NOMO-1 treated with DMSO at 0.1 percent for 48 hours (cell line): Measurements from ENCODE around the gene AKR1C1.
"Not testable (repeated sequence)": the region's sequence is repeated elsewhere in the genome, so short reads cannot be mapped to it uniquely, and the experiment has no call there.

Experiments used
- DNase-seq: peaks from one replicate; lab custom pipeline; 2025; ENCODE audit not compliant: unreplicated experiment; lab: John Stamatoyannopoulos, UW

The AKR1C1 gene

GRCh38 chr10:4982764-4983226 is 19.6 kb downstream of the AKR1C1 start:
- no peak for DNase-seq

- DNase-seq = no peak
These were observed 20.5 kb downstream of the AKR1C1 start for GRCh38 chr10:4983615-4984216.

- no peak for DNase-seq
These were observed 21.0 kb downstream of the AKR1C1 start for GRCh38 chr10:4984223-4984622.

DNA sequence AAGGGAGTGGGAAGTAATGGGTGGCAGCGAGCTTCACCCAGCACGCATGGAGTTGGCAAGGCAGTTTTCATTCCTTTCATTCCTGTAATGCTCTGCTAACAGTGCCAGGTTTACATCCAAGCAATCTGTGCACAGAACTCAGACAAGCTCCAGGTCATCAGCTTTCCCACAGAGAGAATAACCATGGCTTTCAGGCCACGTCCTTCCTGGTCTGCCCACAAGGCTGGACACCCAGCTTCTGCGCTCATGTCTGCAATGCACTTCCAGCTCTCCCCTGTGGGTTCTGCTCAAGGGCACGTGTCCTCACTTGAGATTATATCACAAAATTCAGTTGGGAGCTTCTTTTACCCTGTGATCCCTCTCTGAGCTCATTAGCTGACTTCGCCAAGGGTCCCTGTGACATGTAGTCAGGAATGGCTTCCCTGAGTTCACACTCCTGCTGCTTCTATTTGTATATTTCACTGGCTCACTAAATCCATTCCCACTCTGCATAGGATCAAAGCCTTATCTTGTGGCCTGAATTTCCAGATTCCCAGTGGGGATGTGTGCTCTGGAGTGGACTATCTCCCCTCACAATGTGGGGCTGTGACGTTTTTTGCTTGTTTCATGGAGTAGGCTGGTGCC is 21.9 kb downstream of the AKR1C1 start:
- no peak for DNase-seq

DNA sequence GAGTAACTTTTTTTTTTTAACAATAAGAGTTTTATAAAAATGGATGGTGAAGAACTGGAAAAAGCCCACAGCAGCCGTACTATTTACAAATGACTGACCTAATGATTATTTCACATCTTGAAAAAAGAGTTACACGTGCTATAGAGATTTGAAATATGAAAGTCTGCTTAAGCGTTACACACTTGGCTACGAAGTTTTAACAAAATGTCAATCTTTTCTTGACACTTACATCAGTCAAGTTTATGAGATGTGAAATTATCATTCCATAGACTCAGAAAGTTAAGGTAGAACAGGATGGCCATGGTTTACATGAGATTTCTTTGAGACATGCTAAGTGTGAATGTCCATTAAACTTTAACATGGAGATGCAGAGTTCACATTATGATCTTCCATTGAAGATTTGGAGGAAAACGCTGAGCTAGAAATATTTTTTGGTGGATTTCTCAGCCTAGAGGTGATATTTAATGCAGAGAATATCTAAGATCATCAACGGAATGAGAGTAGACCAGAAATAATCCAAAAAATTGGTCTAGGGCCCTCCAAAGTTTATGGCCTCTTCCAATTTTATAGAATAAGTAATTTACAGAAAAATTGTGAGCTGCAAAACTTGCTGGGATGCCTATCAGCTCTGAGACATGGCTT is 24.9 kb downstream of the AKR1C1 start:
- not testable (repeated sequence) for DNase-seq

- DNase-seq = no peak
These were observed 27.0 kb downstream of the AKR1C1 start for GRCh38 chr10:4990217-4990616.

GRCh38 chr10:4991463-4991862 is 28.2 kb downstream of the AKR1C1 start:
- not testable (repeated sequence) for DNase-seq

- not testable (repeated sequence) for DNase-seq
These were observed 29.3 kb downstream of the AKR1C1 start for GRCh38 chr10:4992564-4992963.

DNA sequence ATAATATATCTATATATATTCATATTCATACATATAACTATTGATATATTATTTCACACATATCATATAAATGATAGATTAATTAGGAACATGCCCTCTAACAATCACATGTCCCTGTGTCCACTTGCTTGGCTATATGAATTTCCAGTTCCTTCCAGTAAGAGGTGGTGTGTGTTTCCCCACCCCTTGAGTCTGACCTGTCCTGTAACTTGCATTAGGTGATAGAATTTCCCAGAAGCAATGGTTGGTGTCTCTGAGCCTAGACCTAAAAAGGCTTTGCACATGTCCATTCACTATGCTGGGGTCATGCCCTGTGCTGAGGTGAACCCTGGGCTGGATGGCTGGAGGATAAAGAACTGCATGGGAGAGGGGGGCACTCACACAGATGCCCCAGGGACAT is 31.0 kb downstream of the AKR1C1 start:
- not testable (repeated sequence) for DNase-seq

DNA sequence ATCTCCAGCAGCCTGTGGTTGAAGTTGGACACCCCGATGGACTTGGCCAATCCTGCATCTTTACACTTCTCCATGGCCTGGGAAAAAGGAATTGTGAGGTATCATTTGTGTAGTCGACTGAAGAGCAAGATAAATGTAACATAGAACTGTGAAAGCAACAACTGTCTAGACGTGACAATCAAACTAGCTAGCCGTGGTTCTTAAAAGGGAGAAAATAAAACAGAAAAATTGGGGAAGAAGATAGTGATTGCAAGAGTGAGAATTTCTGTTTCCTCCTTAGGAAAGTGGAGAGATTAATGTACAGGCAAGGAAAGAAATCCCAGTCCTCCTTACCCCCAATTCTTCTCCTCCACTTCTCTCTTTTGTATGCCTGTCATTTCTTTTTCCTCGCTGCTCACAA is 35.5 kb downstream of the AKR1C1 start:
- DNase-seq = no peak

DNA sequence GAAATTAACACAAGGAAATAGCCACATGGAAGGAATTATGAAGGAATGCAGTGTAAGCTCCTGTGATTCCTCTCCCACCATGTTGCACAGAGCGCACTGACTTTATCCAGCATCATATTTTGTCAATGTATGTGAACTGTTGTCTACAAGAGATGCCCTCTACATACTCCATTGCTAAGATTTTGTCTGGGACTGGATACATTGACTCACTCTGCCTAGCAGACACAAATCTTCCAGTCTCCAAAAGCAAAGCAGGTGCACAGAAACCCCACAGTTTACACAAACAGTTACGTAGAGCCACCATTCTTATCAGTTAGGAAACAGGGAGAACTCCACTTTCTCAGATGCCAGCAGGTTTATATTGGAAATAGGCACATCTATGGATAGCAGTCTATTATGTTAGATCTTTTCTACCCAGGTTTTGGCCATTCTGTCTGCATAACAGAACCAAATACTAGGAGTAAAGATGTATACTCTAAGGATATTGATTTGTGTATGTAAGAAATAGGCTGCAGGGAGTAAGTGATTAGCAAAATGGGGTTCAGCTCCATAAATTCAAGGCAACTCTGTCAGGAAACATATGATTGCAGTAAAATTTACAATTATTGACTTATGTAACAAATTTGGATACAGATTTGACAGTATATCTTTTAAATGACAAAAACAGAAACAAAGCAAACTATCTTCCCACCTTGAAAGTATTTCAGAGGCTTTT is 39.0 kb downstream of the AKR1C1 start:
- DNase-seq = no peak

GRCh38 chr10:5003127-5004029 is 40.2 kb downstream of the AKR1C1 start, which contains the start of gene AKR1C2:
Gene AKR1C2, minus strand, starts transcription at chr10:5003857. Its CDS starts 22 bp downstream, at chr10:5003835.
- DNase-seq = peak; percentile 28

- not testable (repeated sequence) for DNase-seq
These were observed 40.8 kb downstream of the AKR1C1 start for GRCh38 chr10:5004030-5004385.

- DNase-seq = not testable (repeated sequence)
These were observed 41.3 kb downstream of the AKR1C1 start for GRCh38 chr10:5004501-5004900.

GRCh38 chr10:5008857-5009548 is 45.8 kb downstream of the AKR1C1 start:
- DNase-seq = not testable (repeated sequence)

GRCh38 chr10:5010043-5010442 is 46.8 kb downstream of the AKR1C1 start:
- not testable (repeated sequence) for DNase-seq

DNA sequence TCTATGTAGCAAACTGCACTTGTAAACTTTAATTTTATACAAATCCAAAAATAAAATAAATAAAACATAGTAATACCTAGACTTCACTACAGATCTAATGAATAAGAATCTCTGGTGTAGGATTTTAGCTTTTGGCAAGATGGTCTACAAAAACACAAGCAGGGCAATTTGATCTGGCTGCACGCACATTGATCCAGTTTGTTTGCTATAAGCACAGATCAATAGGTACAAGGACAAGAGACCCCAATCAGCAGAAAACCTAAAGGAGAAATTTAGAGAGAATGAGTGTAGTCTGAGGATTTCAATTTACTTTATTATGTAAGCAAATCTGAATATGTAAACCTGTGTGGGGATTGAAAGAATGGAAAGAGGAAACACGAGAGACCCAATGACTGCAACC is 48.2 kb downstream of the AKR1C1 start:
- DNase-seq = not testable (repeated sequence)

DNA sequence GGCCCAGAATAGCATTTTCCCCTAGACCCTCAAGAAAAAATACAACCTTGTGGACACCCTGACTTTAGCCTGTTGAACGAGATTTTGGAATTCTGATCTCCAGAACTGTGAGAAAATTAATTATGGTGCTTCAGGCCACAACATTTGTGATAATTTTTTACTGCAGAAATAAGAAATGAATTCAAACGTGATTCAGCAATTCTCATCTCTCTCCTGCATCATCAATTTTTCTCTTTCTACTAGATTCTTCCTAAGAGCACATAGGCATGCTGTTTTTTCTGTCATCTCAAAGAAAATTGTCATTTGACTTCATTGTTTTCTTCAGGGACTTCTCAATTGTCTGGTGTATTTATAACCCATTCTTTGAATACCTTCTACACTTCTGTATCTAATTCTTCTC is 49.4 kb downstream of the AKR1C1 start:
- DNase-seq = no peak

- DNase-seq = no peak
These were observed 50.2 kb downstream of the AKR1C1 start for GRCh38 chr10:5013385-5013784.
